K562 (cell line): ENCODE data around the gene ABCF2. TPM values are rescaled to one million over a fixed set of nuclear protein-coding genes. Genes with fewer than 3 reads are reported as not detected.

Experiments used
- CBFA2T3 ChIP-seq: fragments of 450-650 bp; IDR thresholded peaks from 2 replicates; pipeline ENCODE4 v1.6.1; 2017
- CC2D1A ChIP-seq: fragments of 450-650 bp; IDR thresholded peaks from 2 replicates; pipeline ENCODE4 v1.6.1; 2017; ENCODE audit warnings: mild to moderate bottlenecking
- DIDO1 ChIP-seq: fragments of 450-650 bp; IDR thresholded peaks from 2 replicates; pipeline ENCODE4 v1.6.1; 2016; ENCODE audit warnings: low read depth, missing biosample characterization, missing genetic modification characterization
- EZH2 ChIP-seq: IDR thresholded peaks from 2 replicates; pipeline ENCODE4 v1.6.1; 2012; ENCODE audit warnings: low read depth, mild to moderate bottlenecking, inconsistent platforms, low read length, borderline replicate concordance
- NUFIP1 ChIP-seq: fragments of 450-650 bp; IDR thresholded peaks from 2 replicates; pipeline ENCODE4 v1.6.1; 2018; ENCODE audit not compliant: partially characterized antibody
- PTTG1 ChIP-seq: fragments of 450-650 bp; IDR thresholded peaks from 2 replicates; pipeline ENCODE4 v1.6.1; 2016; ENCODE audit warnings: low read depth, mild to moderate bottlenecking, missing genetic modification characterization, missing compliant biosample characterization
- SPI1 ChIP-seq: IDR thresholded peaks from 2 replicates; pipeline ENCODE4 v1.6.1; 2011; ENCODE audit warnings: low read depth, low read length, control low read depth, borderline replicate concordance
- SREBF2 ChIP-seq: sonication (generic); formaldehyde crosslinking; IDR thresholded peaks from 2 replicates; pipeline ENCODE4 v1.4.0; 2020; ENCODE audit warnings: mild to moderate bottlenecking, missing genetic modification reagents
- STAT5A ChIP-seq: IDR thresholded peaks from 2 replicates; pipeline ENCODE4 v1.6.1; 2012; ENCODE audit warnings: low read length, inconsistent platforms, borderline replicate concordance
- TEAD4 ChIP-seq, 2 experiments: sonication (generic) in 1 of 2; formaldehyde crosslinking in 1 of 2; IDR thresholded peaks; 2 replicates each; pipeline versions ENCODE4 v1.6.1 to v1.8.0; 2012 to 2022; ENCODE audit warnings: borderline replicate concordance in 1 of 2, inconsistent platforms in 1 of 2, low read length in 1 of 2, mild to moderate bottlenecking in 1 of 2, missing genetic modification reagents in 1 of 2
- ZKSCAN1 ChIP-seq: fragments of 150-350 bp; IDR thresholded peaks from 2 replicates; pipeline ENCODE4 v1.6.1; 2016; ENCODE audit warnings: low read depth, low read length
- ZNF24 ChIP-seq: fragments of 450-650 bp; IDR thresholded peaks from 2 replicates; pipeline ENCODE4 v1.6.1; 2016
- polyA plus RNA-seq, 8 experiments: library from polyadenylated mRNA; depleted of rRNA in 4 of 8; stranded (reverse) in 5 of 8; unstranded in 3 of 8; fragments of >200 nt; fragmentation: Nextera tagmentation in 2 of 8; fragmentation: Illumina TruSeq in 1 of 8; extraction: Ambion mirVana in 2 of 8; extraction: Trizol in 1 of 8; gene quantifications; 2 replicates each; pipeline versions ENCODE4 v1.2.1 to v1.2.3, GENCODE V29; 2011 to 2014; ENCODE audit warnings: inconsistent platforms in 1 of 8, missing spikeins in 1 of 8
- total RNA-seq, 7 experiments: library from RNA; depleted of rRNA in 6 of 7; stranded (reverse); fragments of >200 nt in 6 of 7; fragmentation: Illumina TruSeq in 2 of 7; extraction: Trizol in 2 of 7; gene quantifications; 2 replicates each; pipeline versions ENCODE4 v1.2.1 to v1.2.3, GENCODE V29; 2011 to 2021; ENCODE audit warnings: low replicate concordance in 1 of 7
- TF ChIP-seq, protein P1 (sequence below): fragments of 250-450 bp; sonication (Bioruptor Pico); IDR thresholded peaks from 2 replicates; pipeline ENCODE4 v1.4.0; 2020; ENCODE audit warnings: mild to moderate bottlenecking, moderate library complexity, borderline replicate concordance
- TF ChIP-seq, protein P2 (sequence below): fragments of 250-450 bp; sonication (Bioruptor Pico); IDR thresholded peaks from 2 replicates; pipeline ENCODE4 v1.8.0; 2021; ENCODE audit warnings: mild to moderate bottlenecking, moderate library complexity
- TF ChIP-seq, protein P3 (sequence below): fragments of 250-450 bp; sonication (Bioruptor Pico); IDR thresholded peaks from 2 replicates; pipeline ENCODE4 v1.9.0; 2021; ENCODE audit warnings: mild to moderate bottlenecking, inconsistent platforms
- TF ChIP-seq, protein P4 (sequence below): fragments of 450-650 bp; formaldehyde crosslinking; conservative IDR thresholded peaks from 2 replicates; pipeline ENCODE4 v1.4.0; 2022; ENCODE audit warnings: mild to moderate bottlenecking, missing genetic modification characterization

The ABCF2 gene
- total and polyA plus RNA-seq, 9 of the 15 experiments (the other 6 are each of a cell fraction or from before 2014, with no cell fraction given): 62.1 to 224 (median 113) TPM

DNA sequence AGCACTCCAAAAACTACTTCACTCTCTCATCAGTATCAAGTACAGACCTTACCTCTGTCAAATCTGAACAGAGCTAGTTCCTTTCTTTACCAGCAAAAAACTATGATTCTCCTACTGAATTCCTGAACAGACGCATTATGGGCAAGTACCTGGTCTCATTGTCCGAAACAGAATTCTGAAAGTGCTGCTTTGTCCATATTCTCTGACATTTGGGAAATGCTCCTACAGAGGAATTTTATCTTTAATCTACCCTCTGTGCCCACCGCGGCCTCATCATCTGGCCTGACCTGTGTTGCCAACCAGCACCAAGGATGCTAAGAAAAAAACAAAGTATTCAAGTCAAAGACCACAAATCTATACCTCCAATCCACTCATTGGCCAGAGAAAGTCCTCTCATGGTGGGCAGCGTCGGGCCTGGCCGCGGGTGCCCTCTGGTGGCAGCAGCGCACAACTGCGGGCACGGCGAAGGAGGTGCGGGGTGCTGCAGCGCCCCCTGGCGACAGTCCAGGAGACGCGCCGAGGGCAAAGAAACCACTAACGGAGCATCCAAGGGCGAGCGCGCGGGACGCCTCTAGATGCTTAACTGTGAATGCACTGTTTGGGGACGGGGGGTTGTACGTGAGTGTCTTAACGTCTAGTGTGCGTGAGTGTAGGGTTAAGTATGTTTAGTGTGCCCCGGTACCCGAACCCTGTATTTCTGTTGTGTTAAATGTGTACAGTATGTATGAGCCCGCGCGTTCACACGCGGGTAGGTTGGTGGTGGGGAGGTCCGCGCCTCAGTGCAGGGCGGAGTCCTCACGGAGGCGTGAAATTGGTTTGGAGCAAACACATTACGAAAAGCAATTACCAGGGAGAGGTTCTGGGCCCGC, 54.5 kb downstream of the ABCF2 start (continued):
- TF ChIP-seq, protein P1, sequence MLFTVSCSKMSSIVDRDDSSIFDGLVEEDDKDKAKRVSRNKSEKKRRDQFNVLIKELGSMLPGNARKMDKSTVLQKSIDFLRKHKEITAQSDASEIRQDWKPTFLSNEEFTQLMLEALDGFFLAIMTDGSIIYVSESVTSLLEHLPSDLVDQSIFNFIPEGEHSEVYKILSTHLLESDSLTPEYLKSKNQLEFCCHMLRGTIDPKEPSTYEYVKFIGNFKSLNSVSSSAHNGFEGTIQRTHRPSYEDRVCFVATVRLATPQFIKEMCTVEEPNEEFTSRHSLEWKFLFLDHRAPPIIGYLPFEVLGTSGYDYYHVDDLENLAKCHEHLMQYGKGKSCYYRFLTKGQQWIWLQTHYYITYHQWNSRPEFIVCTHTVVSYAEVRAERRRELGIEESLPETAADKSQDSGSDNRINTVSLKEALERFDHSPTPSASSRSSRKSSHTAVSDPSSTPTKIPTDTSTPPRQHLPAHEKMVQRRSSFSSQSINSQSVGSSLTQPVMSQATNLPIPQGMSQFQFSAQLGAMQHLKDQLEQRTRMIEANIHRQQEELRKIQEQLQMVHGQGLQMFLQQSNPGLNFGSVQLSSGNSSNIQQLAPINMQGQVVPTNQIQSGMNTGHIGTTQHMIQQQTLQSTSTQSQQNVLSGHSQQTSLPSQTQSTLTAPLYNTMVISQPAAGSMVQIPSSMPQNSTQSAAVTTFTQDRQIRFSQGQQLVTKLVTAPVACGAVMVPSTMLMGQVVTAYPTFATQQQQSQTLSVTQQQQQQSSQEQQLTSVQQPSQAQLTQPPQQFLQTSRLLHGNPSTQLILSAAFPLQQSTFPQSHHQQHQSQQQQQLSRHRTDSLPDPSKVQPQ (CRISPR knock-in tag): no peak
- peak; percentile 66; the same call in 1 of the 2 replicates for TF ChIP-seq TEAD4 (IDR thresholded peaks at IDR 0.05; ENCODE audit: low read length)
- no peak for TF ChIP-seq TEAD4 (CRISPR knock-in tag; IDR thresholded peaks at IDR 0.05; ENCODE audit: borderline replicate concordance)
- TF ChIP-seq STAT5A: no peak
- TF ChIP-seq ZNF24: peak; percentile 53; the same call in 1 of the 2 replicates
- no peak for TF ChIP-seq PTTG1 (tag)
- TF ChIP-seq, protein P2, sequence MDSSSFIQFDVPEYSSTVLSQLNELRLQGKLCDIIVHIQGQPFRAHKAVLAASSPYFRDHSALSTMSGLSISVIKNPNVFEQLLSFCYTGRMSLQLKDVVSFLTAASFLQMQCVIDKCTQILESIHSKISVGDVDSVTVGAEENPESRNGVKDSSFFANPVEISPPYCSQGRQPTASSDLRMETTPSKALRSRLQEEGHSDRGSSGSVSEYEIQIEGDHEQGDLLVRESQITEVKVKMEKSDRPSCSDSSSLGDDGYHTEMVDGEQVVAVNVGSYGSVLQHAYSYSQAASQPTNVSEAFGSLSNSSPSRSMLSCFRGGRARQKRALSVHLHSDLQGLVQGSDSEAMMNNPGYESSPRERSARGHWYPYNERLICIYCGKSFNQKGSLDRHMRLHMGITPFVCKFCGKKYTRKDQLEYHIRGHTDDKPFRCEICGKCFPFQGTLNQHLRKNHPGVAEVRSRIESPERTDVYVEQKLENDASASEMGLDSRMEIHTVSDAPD: no peak
- TF ChIP-seq NUFIP1: peak; percentile 20
- TF ChIP-seq, protein P3, sequence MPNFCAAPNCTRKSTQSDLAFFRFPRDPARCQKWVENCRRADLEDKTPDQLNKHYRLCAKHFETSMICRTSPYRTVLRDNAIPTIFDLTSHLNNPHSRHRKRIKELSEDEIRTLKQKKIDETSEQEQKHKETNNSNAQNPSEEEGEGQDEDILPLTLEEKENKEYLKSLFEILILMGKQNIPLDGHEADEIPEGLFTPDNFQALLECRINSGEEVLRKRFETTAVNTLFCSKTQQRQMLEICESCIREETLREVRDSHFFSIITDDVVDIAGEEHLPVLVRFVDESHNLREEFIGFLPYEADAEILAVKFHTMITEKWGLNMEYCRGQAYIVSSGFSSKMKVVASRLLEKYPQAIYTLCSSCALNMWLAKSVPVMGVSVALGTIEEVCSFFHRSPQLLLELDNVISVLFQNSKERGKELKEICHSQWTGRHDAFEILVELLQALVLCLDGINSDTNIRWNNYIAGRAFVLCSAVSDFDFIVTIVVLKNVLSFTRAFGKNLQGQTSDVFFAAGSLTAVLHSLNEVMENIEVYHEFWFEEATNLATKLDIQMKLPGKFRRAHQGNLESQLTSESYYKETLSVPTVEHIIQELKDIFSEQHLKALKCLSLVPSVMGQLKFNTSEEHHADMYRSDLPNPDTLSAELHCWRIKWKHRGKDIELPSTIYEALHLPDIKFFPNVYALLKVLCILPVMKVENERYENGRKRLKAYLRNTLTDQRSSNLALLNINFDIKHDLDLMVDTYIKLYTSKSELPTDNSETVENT (CRISPR knock-in tag): 0 out of 2 replicates have a peak, but pooled peaks have one; percentile 20
- TF ChIP-seq CBFA2T3: no peak
- TF ChIP-seq, protein P4, sequence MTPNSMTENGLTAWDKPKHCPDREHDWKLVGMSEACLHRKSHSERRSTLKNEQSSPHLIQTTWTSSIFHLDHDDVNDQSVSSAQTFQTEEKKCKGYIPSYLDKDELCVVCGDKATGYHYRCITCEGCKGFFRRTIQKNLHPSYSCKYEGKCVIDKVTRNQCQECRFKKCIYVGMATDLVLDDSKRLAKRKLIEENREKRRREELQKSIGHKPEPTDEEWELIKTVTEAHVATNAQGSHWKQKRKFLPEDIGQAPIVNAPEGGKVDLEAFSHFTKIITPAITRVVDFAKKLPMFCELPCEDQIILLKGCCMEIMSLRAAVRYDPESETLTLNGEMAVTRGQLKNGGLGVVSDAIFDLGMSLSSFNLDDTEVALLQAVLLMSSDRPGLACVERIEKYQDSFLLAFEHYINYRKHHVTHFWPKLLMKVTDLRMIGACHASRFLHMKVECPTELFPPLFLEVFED (CRISPR knock-in tag): no peak
- peak; percentile 69; the same call in 1 of the 2 replicates for TF ChIP-seq ZKSCAN1
- TF ChIP-seq SPI1: no peak
- peak; percentile 62; the same call in 1 of the 2 replicates for TF ChIP-seq CC2D1A
- TF ChIP-seq DIDO1 (tag): no peak
- no peak for TF ChIP-seq EZH2
- TF ChIP-seq SREBF2 (CRISPR knock-in tag): no peak
